ENCODE data around the gene COPZ1. TPM values are rescaled to one million over a fixed set of nuclear protein-coding genes. Genes with fewer than 3 reads are reported as not detected.

Gene COPZ1
- total RNA-seq, 1 donor from 2014 or later: 101 TPM

- H3K27ac Mint-ChIP-seq (ENCODE audit: unreplicated experiment): no peak overlapping the region
- H3K9me3 Mint-ChIP-seq (ENCODE audit: low read depth): no peaks in the 10 kb centered on the region
- DNase-seq (ENCODE audit: low spot score): peak; percentile 32
- no peak overlapping the region for H3K4me3 Mint-ChIP-seq (ENCODE audit: unreplicated experiment)
- H3K4me1 Mint-ChIP-seq (ENCODE audit: low read depth): no peaks in the 10 kb centered on the region
- H3K27me3 Mint-ChIP-seq (ENCODE audit: low read depth): peaks cover 2% of the 10 kb centered on the region
- no peak for TF ChIP-seq CTCF (IDR thresholded peaks at IDR 0.05)
- no peaks in the 10 kb centered on the region for H3K36me3 Mint-ChIP-seq (ENCODE audit: low read depth)
These were observed 32.0 kb upstream of the COPZ1 start for GRCh38 chr12:54292931-54293241.

- H3K27ac Mint-ChIP-seq (ENCODE audit: unreplicated experiment): no peak overlapping the region
- no peaks in the 10 kb centered on the region for H3K9me3 Mint-ChIP-seq (ENCODE audit: low read depth)
- H3K27me3 Mint-ChIP-seq (ENCODE audit: low read depth): peaks cover 2% of the 10 kb centered on the region
- peak; percentile 62 for DNase-seq (ENCODE audit: low spot score)
- H3K4me3 Mint-ChIP-seq (ENCODE audit: unreplicated experiment): no peak overlapping the region
- H3K36me3 Mint-ChIP-seq (ENCODE audit: low read depth): no peaks in the 10 kb centered on the region
- no peaks in the 10 kb centered on the region for H3K4me1 Mint-ChIP-seq (ENCODE audit: low read depth)
- TF ChIP-seq CTCF (IDR thresholded peaks at IDR 0.05): peak; percentile 75
These were observed 30.6 kb upstream of the COPZ1 start for GRCh38 chr12:54294152-54294952.

GRCh38 chr12:54294953-54295566 lies 29.9 kb upstream of the COPZ1 start:
- Mint-ChIP-seq H3K27ac (ENCODE audit: unreplicated experiment) (no peak overlapping the region), H3K4me3 (ENCODE audit: unreplicated experiment) (no peak overlapping the region), H3K4me1 (ENCODE audit: low read depth) (peaks cover 3% of the 10 kb centered on the region), H3K9me3 (ENCODE audit: low read depth) (no peaks in the 10 kb centered on the region), H3K27me3 (ENCODE audit: low read depth) (peaks cover 9% of the 10 kb centered on the region), H3K36me3 (ENCODE audit: low read depth) (no peaks in the 10 kb centered on the region)
- no peak for TF ChIP-seq CTCF (IDR thresholded peaks at IDR 0.05)
- peak; percentile 34 for DNase-seq (ENCODE audit: low spot score)

GRCh38 chr12:54296393-54297099 lies 28.4 kb upstream of the COPZ1 start:
- Mint-ChIP-seq H3K4me3 (ENCODE audit: unreplicated experiment) (no peak overlapping the region), H3K4me1 (ENCODE audit: low read depth) (peaks cover 14% of the 10 kb centered on the region), H3K36me3 (ENCODE audit: low read depth) (no peaks in the 10 kb centered on the region), H3K9me3 (ENCODE audit: low read depth) (no peaks in the 10 kb centered on the region), H3K27ac (ENCODE audit: unreplicated experiment) (no peak overlapping the region), H3K27me3 (ENCODE audit: low read depth) (peaks cover 13% of the 10 kb centered on the region)
- DNase-seq (ENCODE audit: low spot score): no peak
- TF ChIP-seq CTCF (IDR thresholded peaks at IDR 0.05): no peak

- no peak overlapping the region for H3K27ac Mint-ChIP-seq (ENCODE audit: unreplicated experiment)
- DNase-seq (ENCODE audit: low spot score): peak; percentile 14
- peaks cover 13% of the 10 kb centered on the region for H3K27me3 Mint-ChIP-seq (ENCODE audit: low read depth)
- no peak overlapping the region for H3K4me3 Mint-ChIP-seq (ENCODE audit: unreplicated experiment)
- peaks cover 14% of the 10 kb centered on the region for H3K4me1 Mint-ChIP-seq (ENCODE audit: low read depth)
- H3K36me3 Mint-ChIP-seq (ENCODE audit: low read depth): no peaks in the 10 kb centered on the region
- TF ChIP-seq CTCF (IDR thresholded peaks at IDR 0.05): no peak
- no peaks in the 10 kb centered on the region for H3K9me3 Mint-ChIP-seq (ENCODE audit: low read depth)
These were observed 26.0 kb upstream of the COPZ1 start for GRCh38 chr12:54298904-54299303.
